Gastrocnemius medialis (tissue), 4 donors: ENCODE results near the gene DDX42.
A peak's percentile ranks its signal among the peaks of the same experiment; 100 is the strongest.

Experiments
- POLR2A ChIP-seq, 2 donors: fragments of 450-650 bp; IDR thresholded peaks; one replicate each; pipeline ENCODE4 v1.6.1; 2017; ENCODE audit warnings: antibody characterized with exemption in 2 of 2, mild to moderate bottlenecking in 2 of 2, moderate library complexity in 2 of 2
- TF ChIP-seq, protein P1 (sequence below), 5 experiments: fragments of 450-650 bp in 3 of 5; fragments of 200-600 bp in 2 of 5; sonication (generic) in 2 of 5; IDR thresholded peaks in 4 of 5; conservative IDR thresholded peaks in 1 of 5; 1 replicate in 4 of 5; 2 replicates in 1 of 5; pipeline ENCODE4 v1.5.1; 2016 to 2019; ENCODE audit warnings: antibody characterized with exemption in 5 of 5, mild to moderate bottlenecking in 3 of 5, moderate library complexity in 3 of 5

DNA sequence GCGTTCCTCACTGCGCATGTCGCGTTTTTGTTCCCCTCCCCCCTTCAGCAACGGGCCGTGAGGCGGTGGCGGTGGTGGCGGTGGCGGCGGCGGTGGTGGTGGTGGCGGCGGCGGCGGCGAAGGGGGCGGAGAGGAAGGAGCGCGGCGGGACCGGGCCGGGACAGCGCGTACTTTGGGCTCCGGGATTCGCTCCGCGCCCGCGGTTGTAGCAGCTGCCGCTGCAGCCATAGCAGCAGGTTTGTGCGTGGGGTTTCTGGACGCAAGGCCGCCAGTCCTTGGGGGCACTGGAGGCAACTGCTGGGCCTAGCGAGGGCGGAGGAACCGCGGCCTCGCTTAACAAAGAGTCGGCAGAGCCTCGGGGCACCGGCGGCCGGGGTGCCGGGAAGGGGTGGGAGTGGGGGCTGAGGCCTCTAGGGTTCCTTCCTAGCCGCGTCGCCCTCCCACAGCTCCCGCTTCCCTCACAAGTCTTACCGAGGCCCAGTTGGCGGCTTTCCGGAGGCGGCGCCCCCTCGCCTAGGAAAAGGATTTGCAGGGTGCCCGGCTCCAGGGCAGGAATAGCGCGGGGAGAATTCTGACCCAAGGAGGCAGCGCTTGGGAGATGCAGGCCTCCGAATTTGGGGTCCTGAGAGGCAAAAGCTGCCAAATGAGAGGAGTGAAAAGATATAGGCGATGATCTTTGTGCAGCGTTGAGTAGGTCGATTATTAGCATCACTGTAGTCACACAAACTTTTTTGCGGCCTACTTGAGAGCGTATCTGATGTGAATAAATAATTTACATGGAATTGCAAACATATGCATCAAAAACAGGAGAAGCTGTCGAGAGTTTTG lies at the start of gene DDX42:
- TF ChIP-seq, protein P1, sequence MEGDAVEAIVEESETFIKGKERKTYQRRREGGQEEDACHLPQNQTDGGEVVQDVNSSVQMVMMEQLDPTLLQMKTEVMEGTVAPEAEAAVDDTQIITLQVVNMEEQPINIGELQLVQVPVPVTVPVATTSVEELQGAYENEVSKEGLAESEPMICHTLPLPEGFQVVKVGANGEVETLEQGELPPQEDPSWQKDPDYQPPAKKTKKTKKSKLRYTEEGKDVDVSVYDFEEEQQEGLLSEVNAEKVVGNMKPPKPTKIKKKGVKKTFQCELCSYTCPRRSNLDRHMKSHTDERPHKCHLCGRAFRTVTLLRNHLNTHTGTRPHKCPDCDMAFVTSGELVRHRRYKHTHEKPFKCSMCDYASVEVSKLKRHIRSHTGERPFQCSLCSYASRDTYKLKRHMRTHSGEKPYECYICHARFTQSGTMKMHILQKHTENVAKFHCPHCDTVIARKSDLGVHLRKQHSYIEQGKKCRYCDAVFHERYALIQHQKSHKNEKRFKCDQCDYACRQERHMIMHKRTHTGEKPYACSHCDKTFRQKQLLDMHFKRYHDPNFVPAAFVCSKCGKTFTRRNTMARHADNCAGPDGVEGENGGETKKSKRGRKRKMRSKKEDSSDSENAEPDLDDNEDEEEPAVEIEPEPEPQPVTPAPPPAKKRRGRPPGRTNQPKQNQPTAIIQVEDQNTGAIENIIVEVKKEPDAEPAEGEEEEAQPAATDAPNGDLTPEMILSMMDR (IDR thresholded peaks at IDR 0.05 in 4 of 5, conservative IDR thresholded peaks at IDR 0.05 in 1 of 5), result peak in 2 of 5 experiments; percentile 8 to 24
- peak; percentile 67 to 78 for TF ChIP-seq POLR2A (IDR thresholded peaks at IDR 0.05)
